NT2/D1 (cell line): ENCODE results near the gene HP1BP3.

Source experiments
- DNase-seq: peaks from one replicate; pipeline ENCODE4 v3.0.0-alpha.2; 2011; ENCODE audit warnings: low read depth, low spot score
- H3K27me3 ChIP-seq: 2 replicates; pipeline ENCODE4 v1.6.0; 2011; ENCODE audit warnings: mild to moderate bottlenecking; ENCODE audit not compliant: insufficient read length, insufficient read depth
- H3K36me3 ChIP-seq: 2 replicates; pipeline ENCODE4 v1.6.1; 2011; ENCODE audit warnings: mild to moderate bottlenecking, low read length, mixed read lengths; ENCODE audit not compliant: insufficient read depth, insufficient read length
- H3K4me1 ChIP-seq: 2 replicates; pipeline ENCODE4 v1.5.1; 2011; ENCODE audit not compliant: insufficient read depth, insufficient read length
- H3K4me3 ChIP-seq: 2 replicates; pipeline ENCODE4 v1.5.1; 2011; ENCODE audit warnings: low read depth; ENCODE audit not compliant: insufficient read length
- H3K9ac ChIP-seq: 2 replicates; pipeline ENCODE4 v1.6.0; 2011; ENCODE audit warnings: low read depth; ENCODE audit not compliant: insufficient read length
- H3K9me3 ChIP-seq: 2 replicates; pipeline ENCODE4 v1.5.1; 2011; ENCODE audit warnings: mild to moderate bottlenecking, low read length; ENCODE audit not compliant: insufficient read depth
- SUZ12 ChIP-seq: IDR thresholded peaks from 2 replicates; pipeline ENCODE4 v1.6.1; 2011; ENCODE audit not compliant: insufficient read length, insufficient read depth; ENCODE audit errors: extremely low read depth
- YY1 ChIP-seq: IDR thresholded peaks from 2 replicates; pipeline ENCODE4 v1.6.1; 2011; ENCODE audit not compliant: insufficient read length, insufficient read depth
- ZNF274 ChIP-seq: IDR thresholded peaks from 2 replicates; pipeline ENCODE4 v1.6.1; 2011; ENCODE audit warnings: mild to moderate bottlenecking, low read depth, low read length

Gene HP1BP3

GRCh38 chr1:20725189-20726117 is 61.7 kb downstream of the HP1BP3 start:
- Histone ChIP-seq H3K36me3 (no peaks in the 10 kb centered on the region), H3K27me3 (peaks cover 9% of the 10 kb centered on the region), H3K9ac (no peak overlapping the region), H3K9me3 (no peaks in the 10 kb centered on the region), H3K4me3 (no peak overlapping the region), H3K4me1 (peaks cover 23% of the 10 kb centered on the region)
- TF ChIP-seq YY1: no peak
- no peak for TF ChIP-seq SUZ12
- no peak for DNase-seq

DNA sequence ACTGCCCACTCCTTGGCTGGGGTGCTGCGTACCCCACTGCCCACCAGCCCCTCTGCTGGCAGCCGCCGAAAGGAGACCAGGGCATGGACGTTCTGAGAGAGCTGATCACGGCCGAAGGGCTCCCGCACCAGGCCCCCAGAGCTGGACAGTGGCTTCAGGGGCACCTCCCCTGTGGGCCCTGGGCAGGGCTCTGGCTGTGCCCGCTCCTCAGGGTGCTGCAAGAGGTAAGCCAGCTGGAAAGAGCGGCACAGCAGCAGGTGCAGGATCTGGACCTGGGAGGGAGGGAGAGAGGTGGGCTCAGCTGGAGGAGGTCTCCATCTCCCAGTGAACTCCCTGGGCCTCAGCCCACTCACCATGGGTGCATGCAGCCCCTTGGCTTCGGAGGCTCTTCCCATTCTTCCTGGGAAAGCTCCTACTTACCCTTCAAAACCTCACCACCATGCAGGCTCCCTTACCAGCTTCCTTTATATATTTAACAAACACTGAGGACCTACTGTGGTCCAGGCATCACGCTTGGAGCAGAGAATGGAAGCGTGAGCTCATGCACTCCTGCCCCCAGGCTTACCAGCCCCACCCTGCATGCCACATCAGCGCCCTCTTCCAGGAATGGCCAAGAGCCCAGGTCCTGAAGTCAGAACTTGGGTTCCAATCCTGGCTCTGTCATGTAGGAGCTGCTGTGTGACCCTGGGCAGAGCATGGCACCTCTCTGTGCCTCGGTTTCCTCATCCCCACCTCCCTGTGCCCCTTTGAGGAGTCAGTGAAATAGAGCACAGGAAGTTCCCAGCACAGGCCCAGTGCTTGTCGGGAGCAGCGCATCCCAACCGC is 62.5 kb downstream of the HP1BP3 start:
- no peaks in the 10 kb centered on the region for H3K9me3 ChIP-seq
- no peak overlapping the region for H3K9ac ChIP-seq
- TF ChIP-seq ZNF274 (no peak), SUZ12 (no peak), YY1 (no peak)
- no peak for DNase-seq
- peaks cover 3% of the 10 kb centered on the region for H3K27me3 ChIP-seq
- peaks cover 23% of the 10 kb centered on the region for H3K4me1 ChIP-seq
- H3K36me3 ChIP-seq: no peaks in the 10 kb centered on the region
- H3K4me3 ChIP-seq: no peak overlapping the region

DNA sequence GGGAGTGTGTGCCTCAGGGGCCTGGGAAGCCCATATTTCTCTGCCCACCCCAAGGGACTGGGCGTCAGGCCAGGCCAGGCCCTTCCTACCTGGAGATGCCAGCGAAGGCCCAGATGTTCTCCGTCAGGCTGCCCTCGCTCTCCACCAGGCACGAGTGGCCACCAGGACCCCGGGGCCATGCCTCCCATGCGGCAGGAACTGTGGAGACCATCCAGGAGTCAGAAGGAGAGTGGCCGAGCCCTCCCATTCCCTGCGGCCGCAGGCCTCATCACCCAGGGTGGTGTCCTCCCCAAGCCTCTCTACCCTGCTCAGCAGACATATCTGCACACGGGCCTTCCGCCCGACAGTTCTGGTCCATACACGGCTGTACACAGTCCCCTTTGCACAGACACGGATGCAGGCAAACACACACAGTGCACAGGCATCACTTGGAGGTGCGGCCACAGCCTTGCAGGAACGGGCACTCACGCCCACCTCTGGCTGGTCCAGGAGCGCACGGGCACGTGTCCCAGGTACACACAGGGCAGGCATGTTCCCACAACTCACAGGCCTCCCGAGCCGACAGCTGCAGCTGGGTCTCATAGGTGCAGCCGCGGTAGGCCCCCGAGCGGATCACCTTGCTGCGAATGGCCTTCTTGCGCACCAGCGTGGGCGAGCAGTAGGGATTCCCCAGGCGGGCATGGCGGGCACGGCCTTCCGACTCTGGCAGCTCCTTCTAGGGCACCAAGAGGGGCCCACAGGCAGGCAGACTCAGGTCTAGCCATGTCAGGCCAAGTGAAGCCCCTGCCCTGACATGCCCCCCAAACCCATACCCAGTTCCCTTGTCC is 63.4 kb downstream of the HP1BP3 start:
- no peak for DNase-seq

GRCh38 chr1:20723159-20723536 is 64.0 kb downstream of the HP1BP3 start:
- Histone ChIP-seq H3K9ac (no peak overlapping the region), H3K4me1 (peaks cover 17% of the 10 kb centered on the region), H3K27me3 (peaks cover 12% of the 10 kb centered on the region), H3K9me3 (no peaks in the 10 kb centered on the region), H3K36me3 (no peaks in the 10 kb centered on the region), H3K4me3 (no peak overlapping the region)
- no peak for DNase-seq
- TF ChIP-seq YY1 (no peak), ZNF274 (no peak)

More for the DNA sequence above, 63.4 kb downstream of the HP1BP3 start:
- H3K4me3 ChIP-seq: no peak overlapping the region
- no peaks in the 10 kb centered on the region for H3K9me3 ChIP-seq
- no peak for TF ChIP-seq ZNF274
- TF ChIP-seq YY1: no peak
- no peak for TF ChIP-seq SUZ12
- H3K36me3 ChIP-seq: no peaks in the 10 kb centered on the region
- H3K9ac ChIP-seq: no peak overlapping the region
- H3K4me1 ChIP-seq: peaks cover 19% of the 10 kb centered on the region
- peaks cover 8% of the 10 kb centered on the region for H3K27me3 ChIP-seq

GRCh38 chr1:20721117-20722061 is 65.7 kb downstream of the HP1BP3 start:
- Histone ChIP-seq H3K9me3 (no peaks in the 10 kb centered on the region), H3K9ac (no peak overlapping the region), H3K27me3 (peaks cover 13% of the 10 kb centered on the region), H3K4me1 (peaks cover 10% of the 10 kb centered on the region), H3K36me3 (no peaks in the 10 kb centered on the region), H3K4me3 (no peak overlapping the region)
- no peak for DNase-seq
- TF ChIP-seq ZNF274: no peak
- no peak for TF ChIP-seq SUZ12
- TF ChIP-seq YY1: no peak

DNA sequence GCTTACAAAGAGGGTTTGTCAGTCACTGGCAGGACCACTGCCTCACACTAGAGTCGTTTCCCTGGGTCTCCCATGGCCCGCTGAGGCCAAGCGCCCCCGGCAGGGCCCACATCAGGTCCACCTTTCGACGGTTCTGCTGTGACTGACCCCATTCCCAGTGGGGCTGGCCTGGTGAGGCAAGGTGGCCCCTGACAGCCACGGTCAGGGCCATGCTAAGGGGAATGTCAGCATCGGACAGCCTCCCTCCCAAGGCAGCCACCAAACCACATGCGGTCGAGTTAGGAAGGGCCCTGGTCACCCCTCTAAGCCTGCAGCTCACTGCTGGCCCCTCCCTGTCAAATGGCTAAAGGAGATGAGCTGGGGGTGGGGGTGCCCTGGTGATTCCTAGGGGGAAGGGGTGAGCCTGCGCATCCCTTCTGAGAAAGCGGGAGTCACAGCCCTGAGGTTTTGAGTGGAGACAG is 66.4 kb downstream of the HP1BP3 start:
- Histone ChIP-seq H3K36me3 (no peaks in the 10 kb centered on the region), H3K9ac (no peak overlapping the region), H3K9me3 (no peaks in the 10 kb centered on the region), H3K27me3 (peaks cover 13% of the 10 kb centered on the region), H3K4me3 (no peak overlapping the region), H3K4me1 (peaks cover 8% of the 10 kb centered on the region)
- DNase-seq: no peak
- TF ChIP-seq ZNF274 (no peak), SUZ12 (no peak), YY1 (no peak)
